ENCODE data around the gene PTH1R.

- TF ChIP-seq CTCF (IDR thresholded peaks at IDR 0.05) (no peak), POLR2AphosphoS5 (IDR thresholded peaks at IDR 0.05) (no peak), POLR2A (IDR thresholded peaks at IDR 0.05) (no peak), EP300 (IDR thresholded peaks at IDR 0.05) (no peak)
These were observed 8.1 kb downstream of the PTH1R start for GRCh38 chr3:46885612-46886011.

Measured in suprapubic skin (tissue), 4 donors.